Activated T-helper 2 cell treated with anti-CD3 and anti-CD28 coated beads, Interferon-gamma antibody, Interleukin-2, Interleukin-4, amounts not matched to agents 10 μg/mL and 5 μg/mL and 100 μg/mL, durations not matched to agents 14 hours and 24 hours and 36 hours (primary cell): ENCODE data around the gene FCSK. TPM values are rescaled to one million over a fixed set of nuclear protein-coding genes. Genes with fewer than 3 reads are reported as not detected.
A peak's percentile ranks its signal among the peaks of the same experiment; 100 is the strongest.

ENCODE experiments used
- DNase-seq: peaks from one replicate; pipeline ENCODE4 v3.0.0; 2021; ENCODE audit warnings: low spot score
- H3K27ac Mint-ChIP-seq: one replicate; pipeline ENCODE4 v1.8.0; 2021; ENCODE audit warnings: mixed read lengths
- H3K27me3 Mint-ChIP-seq: one replicate; pipeline ENCODE4 v1.8.0; 2021; ENCODE audit warnings: low read depth, mixed read lengths
- H3K36me3 Mint-ChIP-seq: one replicate; pipeline ENCODE4 v1.8.0; 2021; ENCODE audit warnings: low read depth, mixed read lengths
- H3K4me1 Mint-ChIP-seq: one replicate; pipeline ENCODE4 v1.8.0; 2021; ENCODE audit warnings: low read depth, mixed read lengths
- H3K4me3 Mint-ChIP-seq: one replicate; pipeline ENCODE4 v1.8.0; 2021; ENCODE audit warnings: low read depth, mild to moderate bottlenecking, moderate library complexity, mixed read lengths
- H3K9me3 Mint-ChIP-seq: one replicate; pipeline ENCODE4 v1.8.0; 2021; ENCODE audit warnings: mixed read lengths
- intact Hi-C: fragments of 100-400 bp; cut with micrococcal nuclease; formaldehyde crosslinking; loops from one replicate; pipeline ENCODE4 v1.15.1; 2023
- total RNA-seq: library from RNA; stranded (reverse); gene quantifications from 2 replicates; pipeline ENCODE4 v1.2.3, GENCODE V29; 2022

The FCSK gene
- total RNA-seq, 1 donor from 2014 or later = 19.7 TPM

GRCh38 chr16:70470141-70470926 lies 15.9 kb downstream of the FCSK start:
- Mint-ChIP-seq H3K36me3 (peaks cover 5% of the 10 kb centered on the region), H3K27me3 (no peaks in the 10 kb centered on the region), H3K4me3 (no peak overlapping the region), H3K9me3 (no peaks in the 10 kb centered on the region), H3K4me1 (no peaks in the 10 kb centered on the region), H3K27ac (no peak overlapping the region)
- intact Hi-C loops = no loop called here
- DNase-seq = no peak

DNA sequence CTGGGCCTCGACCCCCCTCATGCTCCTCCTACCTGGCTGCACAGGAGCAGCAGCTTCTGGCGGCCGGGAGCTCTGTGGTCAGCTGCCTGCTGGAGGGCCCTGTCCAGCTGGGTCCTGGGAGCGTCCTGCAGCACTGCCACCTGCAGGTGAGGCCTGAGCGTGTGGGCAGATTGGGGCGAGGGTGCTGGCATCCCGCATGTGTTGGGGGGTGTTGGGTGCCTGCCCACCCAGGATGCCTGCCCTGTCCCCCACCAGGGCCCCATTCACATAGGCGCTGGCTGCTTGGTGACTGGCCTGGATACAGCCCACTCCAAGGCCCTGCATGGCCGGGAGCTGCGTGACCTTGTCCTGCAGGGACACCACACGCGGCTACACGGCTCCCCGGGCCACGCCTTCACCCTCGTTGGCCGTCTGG lies 16.5 kb downstream of the FCSK start:
- no peak overlapping the region for H3K4me3 Mint-ChIP-seq
- H3K4me1 Mint-ChIP-seq = peaks cover 4% of the 10 kb centered on the region
- no peaks in the 10 kb centered on the region for H3K9me3 Mint-ChIP-seq
- H3K36me3 Mint-ChIP-seq = peaks cover 5% of the 10 kb centered on the region
- no peak overlapping the region for H3K27ac Mint-ChIP-seq
- H3K27me3 Mint-ChIP-seq = no peaks in the 10 kb centered on the region
- no peak for DNase-seq
- intact Hi-C loops = no loop called here

- H3K36me3 Mint-ChIP-seq = peaks cover 17% of the 10 kb centered on the region
- no peaks in the 10 kb centered on the region for H3K27me3 Mint-ChIP-seq
- peaks cover 17% of the 10 kb centered on the region for H3K4me1 Mint-ChIP-seq
- no peaks in the 10 kb centered on the region for H3K9me3 Mint-ChIP-seq
- intact Hi-C loops = no loop called here
- DNase-seq = no peak
- no peak overlapping the region for H3K4me3 Mint-ChIP-seq
- no peak overlapping the region for H3K27ac Mint-ChIP-seq
Observed at GRCh38 chr16:70472786-70473433, 18.5 kb downstream of the FCSK start.

- no peak for DNase-seq
- intact Hi-C loops = no loop called here
- no peaks in the 10 kb centered on the region for H3K9me3 Mint-ChIP-seq
- peak overlapping the region; percentile 60 for H3K27ac Mint-ChIP-seq
- no peak overlapping the region for H3K4me3 Mint-ChIP-seq
- H3K27me3 Mint-ChIP-seq = no peaks in the 10 kb centered on the region
- peaks cover 18% of the 10 kb centered on the region for H3K4me1 Mint-ChIP-seq
- H3K36me3 Mint-ChIP-seq = peaks cover 20% of the 10 kb centered on the region
Observed at GRCh38 chr16:70473446-70474319, 19.3 kb downstream of the FCSK start.

DNA sequence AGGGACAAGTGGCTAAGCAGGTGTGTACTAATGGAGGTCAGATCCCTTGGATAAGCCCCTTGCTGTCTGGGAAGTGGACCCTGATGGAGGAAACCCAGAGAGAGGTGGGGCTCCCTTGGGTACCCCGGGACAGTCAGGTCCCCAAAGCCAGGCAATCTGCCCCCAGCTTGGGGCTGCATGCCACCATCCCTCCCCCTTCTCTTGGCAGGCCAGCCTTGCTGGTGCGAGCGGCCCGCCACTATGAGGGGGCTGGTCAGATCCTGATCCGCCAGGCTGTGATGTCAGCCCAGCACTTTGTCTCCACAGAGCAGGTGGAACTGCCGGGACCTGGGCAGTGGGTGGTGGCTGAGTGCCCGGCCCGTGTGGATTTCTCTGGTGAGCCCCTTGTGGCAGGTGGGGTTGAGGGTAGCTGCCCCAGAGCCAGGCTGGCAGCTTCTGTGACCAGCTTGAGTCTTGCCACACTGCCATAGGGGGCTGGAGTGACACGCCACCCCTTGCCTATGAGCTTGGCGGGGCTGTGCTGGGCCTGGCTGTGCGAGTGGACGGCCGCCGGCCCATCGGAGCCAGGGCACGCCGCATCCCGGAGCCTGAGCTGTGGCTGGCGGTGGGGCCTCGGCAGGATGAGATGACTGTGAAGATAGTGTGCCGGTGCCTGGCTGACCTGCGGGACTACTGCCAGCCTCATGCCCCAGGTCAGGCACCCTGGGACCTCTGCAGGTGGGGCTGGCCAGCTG lies 20.1 kb downstream of the FCSK start:
- Mint-ChIP-seq H3K27me3 (no peaks in the 10 kb centered on the region), H3K9me3 (no peaks in the 10 kb centered on the region), H3K36me3 (peaks cover 20% of the 10 kb centered on the region), H3K4me3 (no peak overlapping the region), H3K4me1 (peaks cover 18% of the 10 kb centered on the region), H3K27ac (no peak overlapping the region)
- no peak for DNase-seq
- intact Hi-C loops = loop anchor here (5.0 kb wide), 1 partner anchor 72 kb away; no protein-coding TSS in a partner anchor

DNA sequence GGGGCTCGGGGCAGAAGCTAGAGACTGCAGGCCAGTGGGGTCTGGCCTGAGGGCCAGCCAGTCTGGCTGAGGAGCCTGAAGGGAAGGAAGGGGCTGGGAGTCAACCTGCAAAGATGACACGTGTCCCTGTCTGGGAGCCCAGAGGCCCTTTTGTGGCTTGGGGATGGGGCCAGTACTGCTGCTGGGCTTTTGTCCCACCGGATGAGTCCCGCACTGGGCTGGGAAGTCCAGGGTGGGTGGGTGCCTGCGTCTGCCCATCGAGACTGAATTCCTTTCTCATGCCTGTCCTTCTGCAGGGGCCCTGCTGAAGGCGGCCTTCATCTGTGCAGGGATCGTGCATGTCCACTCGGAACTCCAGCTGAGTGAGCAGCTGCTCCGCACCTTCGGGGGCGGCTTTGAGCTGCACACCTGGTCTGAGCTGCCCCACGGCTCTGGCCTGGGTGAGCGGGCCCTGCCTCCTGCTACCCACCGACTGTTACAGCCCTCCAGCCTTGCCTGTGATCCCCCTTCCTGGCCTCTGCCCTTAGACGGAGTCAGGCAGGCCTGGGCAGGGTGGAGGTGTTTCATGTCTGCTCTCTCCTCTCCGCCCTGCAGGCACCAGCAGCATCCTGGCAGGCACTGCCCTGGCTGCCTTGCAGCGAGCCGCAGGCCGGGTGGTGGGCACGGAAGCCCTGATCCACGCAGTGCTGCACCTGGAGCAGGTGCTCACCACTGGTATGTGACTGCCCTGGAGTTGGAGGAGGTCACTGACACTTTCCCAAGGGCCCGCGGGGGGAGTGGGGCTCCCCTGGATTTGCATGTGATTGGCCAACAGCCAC lies 20.9 kb downstream of the FCSK start:
- Mint-ChIP-seq H3K9me3 (no peaks in the 10 kb centered on the region), H3K27me3 (no peaks in the 10 kb centered on the region), H3K36me3 (peaks cover 20% of the 10 kb centered on the region), H3K4me3 (no peak overlapping the region), H3K4me1 (peaks cover 18% of the 10 kb centered on the region), H3K27ac (peak overlapping the region; percentile 90)
- intact Hi-C loops = loop anchor here (5.0 kb wide), 1 partner anchor 73 kb away; no protein-coding TSS in a partner anchor
- DNase-seq = no peak

DNA sequence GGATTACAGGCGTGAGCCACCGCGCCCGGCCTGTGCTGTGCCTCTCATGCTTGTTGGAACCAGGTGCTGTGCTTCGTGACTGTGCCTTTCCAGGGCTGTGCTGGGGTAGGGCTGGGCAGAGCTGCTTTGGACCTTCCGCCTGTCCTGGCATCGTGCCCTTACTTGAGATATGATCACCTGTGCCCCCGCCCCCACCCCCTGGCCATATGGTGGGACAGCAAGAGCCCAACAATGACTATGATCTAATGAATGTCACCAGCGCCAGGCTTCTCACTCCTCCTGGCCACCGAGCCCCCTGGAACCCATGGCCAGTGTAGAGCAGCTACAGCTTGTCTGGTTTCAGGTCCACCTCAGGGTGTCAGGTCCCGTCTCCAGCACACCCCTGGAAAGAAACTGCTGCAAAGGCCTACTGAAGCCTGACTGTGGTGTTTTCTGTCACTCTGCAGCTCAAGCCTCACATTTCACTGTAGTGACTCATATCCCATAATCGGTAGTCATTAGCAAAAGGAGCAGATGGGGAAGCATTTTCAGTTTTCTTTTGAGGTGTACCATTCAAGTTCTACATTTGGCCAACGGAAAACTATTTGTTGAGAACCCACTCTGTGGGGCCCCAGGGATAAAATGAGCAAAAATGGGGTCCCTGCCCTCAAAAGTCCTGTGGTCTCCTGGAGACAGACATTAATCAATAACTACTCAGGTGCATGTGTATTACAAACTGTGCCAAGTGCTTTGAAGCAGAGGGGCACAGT lies 22.1 kb downstream of the FCSK start:
- Mint-ChIP-seq H3K27ac (peak overlapping the region; percentile 90), H3K9me3 (no peaks in the 10 kb centered on the region), H3K4me3 (peak overlapping the region; percentile 8), H3K4me1 (peaks cover 18% of the 10 kb centered on the region), H3K27me3 (no peaks in the 10 kb centered on the region), H3K36me3 (peaks cover 25% of the 10 kb centered on the region)
- peak; percentile 39 for DNase-seq
- intact Hi-C loops = loop anchor here (1.0 to 5.0 kb wide), 6 partner anchors 20 to 96 kb away; partner anchors contain the start of genes COG4, SF3B3 and ST3GAL2

GRCh38 chr16:70478169-70478568 lies 23.8 kb downstream of the FCSK start:
- Mint-ChIP-seq H3K4me1 (peaks cover 18% of the 10 kb centered on the region), H3K27ac (peak overlapping the region; percentile 67), H3K36me3 (peaks cover 34% of the 10 kb centered on the region), H3K4me3 (no peak overlapping the region), H3K27me3 (no peaks in the 10 kb centered on the region), H3K9me3 (no peaks in the 10 kb centered on the region)
- intact Hi-C loops = loop anchor here (5.0 kb wide), 1 partner anchor 76 kb away; no protein-coding TSS in a partner anchor
- no peak for DNase-seq

DNA sequence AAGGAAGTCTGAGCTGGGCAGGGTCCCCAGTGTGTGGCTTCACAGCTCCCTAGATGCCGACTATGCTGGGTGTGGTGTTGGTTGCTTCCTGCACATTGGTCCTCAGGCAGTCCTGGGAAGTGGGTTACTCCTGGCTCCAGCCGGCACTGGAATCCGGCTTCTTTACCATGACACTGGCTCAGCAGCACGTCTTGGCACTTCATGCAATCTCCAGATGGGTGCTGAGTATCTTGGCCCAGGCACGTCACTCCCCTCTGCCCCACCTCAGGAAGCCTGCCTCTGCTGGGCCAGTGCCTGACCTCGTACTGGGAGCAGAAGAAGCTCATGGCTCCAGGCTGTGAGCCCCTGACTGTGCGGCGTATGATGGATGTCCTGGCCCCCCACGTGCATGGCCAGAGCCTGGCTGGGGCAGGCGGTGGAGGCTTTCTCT lies 24.5 kb downstream of the FCSK start:
- no peak overlapping the region for H3K4me3 Mint-ChIP-seq
- peak overlapping the region; percentile 28 for H3K27ac Mint-ChIP-seq
- intact Hi-C loops = loop anchor here (5.0 kb wide), 1 partner anchor 77 kb away; no protein-coding TSS in a partner anchor
- H3K27me3 Mint-ChIP-seq = no peaks in the 10 kb centered on the region
- DNase-seq = no peak
- H3K36me3 Mint-ChIP-seq = peaks cover 30% of the 10 kb centered on the region
- no peaks in the 10 kb centered on the region for H3K9me3 Mint-ChIP-seq
- peaks cover 18% of the 10 kb centered on the region for H3K4me1 Mint-ChIP-seq

- Mint-ChIP-seq H3K4me1 (peaks cover 18% of the 10 kb centered on the region), H3K4me3 (no peak overlapping the region), H3K27me3 (no peaks in the 10 kb centered on the region), H3K36me3 (peaks cover 32% of the 10 kb centered on the region), H3K27ac (no peak overlapping the region), H3K9me3 (no peaks in the 10 kb centered on the region)
- intact Hi-C loops = no loop called here
- no peak for DNase-seq
Observed at GRCh38 chr16:70480127-70481105, 26.0 kb downstream of the FCSK start.
